Measurements from ENCODE around the gene CDS2.

Gene CDS2

GRCh38 chr20:5119143-5119434, 7.7 kb upstream of the CDS2 start:
- no peak for DNase-seq (ENCODE audit: low read depth, low spot score)

- peak; percentile 94 for DNase-seq (ENCODE audit: low read depth, low spot score)
Observed at GRCh38 chr20:5119435-5120184, 7.2 kb upstream of the CDS2 start, which contains the start of gene PCNA. PCNA (minus strand) TSS chr20:5119958; CDS start chr20:5119798, 160 bp downstream.

- DNase-seq (ENCODE audit: low read depth, low spot score), result no peak
Observed at GRCh38 chr20:5120185-5120476, 6.7 kb upstream of the CDS2 start.

- DNase-seq (ENCODE audit: low read depth, low spot score), result no peak
Observed at GRCh38 chr20:5122873-5123260, 3.9 kb upstream of the CDS2 start.

GRCh38 chr20:5127204-5127858, 523 bp downstream of the CDS2 start:
- DNase-seq (ENCODE audit: low read depth, low spot score), result no peak

- no peak for DNase-seq (ENCODE audit: low read depth, low spot score)
Observed at GRCh38 chr20:5127859-5128424, 1.1 kb downstream of the CDS2 start.

GRCh38 chr20:5128886-5129285, 2.1 kb downstream of the CDS2 start:
- no peak for DNase-seq (ENCODE audit: low read depth, low spot score)

- no peak for DNase-seq (ENCODE audit: low read depth, low spot score)
Observed at GRCh38 chr20:5131502-5131901, 4.7 kb downstream of the CDS2 start.

- no peak for DNase-seq (ENCODE audit: low read depth, low spot score)
Observed at GRCh38 chr20:5133998-5134397, 7.2 kb downstream of the CDS2 start.

GRCh38 chr20:5135363-5136012, 8.7 kb downstream of the CDS2 start:
- no peak for DNase-seq (ENCODE audit: low read depth, low spot score)

GRCh38 chr20:5136096-5136495, 9.3 kb downstream of the CDS2 start:
- DNase-seq (ENCODE audit: low read depth, low spot score), result no peak

- DNase-seq (ENCODE audit: low read depth, low spot score), result no peak
Observed at GRCh38 chr20:5140195-5140594, 13.4 kb downstream of the CDS2 start.

- DNase-seq (ENCODE audit: low read depth, low spot score), result no peak
Observed at GRCh38 chr20:5141615-5142014, 14.8 kb downstream of the CDS2 start.

- no peak for DNase-seq (ENCODE audit: low read depth, low spot score)
Observed at GRCh38 chr20:5143851-5144250, 17.0 kb downstream of the CDS2 start.

GRCh38 chr20:5145365-5146098, 18.7 kb downstream of the CDS2 start:
- DNase-seq (ENCODE audit: low read depth, low spot score), result no peak

- DNase-seq (ENCODE audit: low read depth, low spot score), result no peak
Observed at GRCh38 chr20:5146099-5146668, 19.4 kb downstream of the CDS2 start.

GRCh38 chr20:5146871-5147592, 20.2 kb downstream of the CDS2 start:
- no peak for DNase-seq (ENCODE audit: low read depth, low spot score)

- no peak for DNase-seq (ENCODE audit: low read depth, low spot score)
Observed at GRCh38 chr20:5148581-5148980, 21.8 kb downstream of the CDS2 start.

GRCh38 chr20:5149892-5150225, 23.1 kb downstream of the CDS2 start:
- DNase-seq (ENCODE audit: low read depth, low spot score), result no peak

- no peak for DNase-seq (ENCODE audit: low read depth, low spot score)
Observed at GRCh38 chr20:5150226-5151076, 23.6 kb downstream of the CDS2 start.

GRCh38 chr20:5153152-5153467, 26.3 kb downstream of the CDS2 start:
- DNase-seq (ENCODE audit: low read depth, low spot score), result no peak
